K562 (cell line): ENCODE results near the gene ZC3H12C. TPM values are rescaled to one million over a fixed set of nuclear protein-coding genes. Genes with fewer than 3 reads are reported as not detected.

Source experiments
- KLF13 ChIP-seq: fragments of 450-650 bp; IDR thresholded peaks from 2 replicates; pipeline ENCODE4 v1.6.1; 2016; ENCODE audit warnings: missing genetic modification characterization, low read depth, mild to moderate bottlenecking, missing compliant biosample characterization, moderate library complexity, borderline replicate concordance
- SREBF1 ChIP-seq: fragments of 150-350 bp; IDR thresholded peaks from 2 replicates; pipeline ENCODE4 v1.6.1; 2014; ENCODE audit warnings: antibody characterized with exemption, low read depth, low read length, borderline replicate concordance
- TCF7L2 ChIP-seq: fragments of 150-350 bp; IDR thresholded peaks from 2 replicates; pipeline ENCODE4 v1.6.1; 2016; ENCODE audit warnings: low read depth, mild to moderate bottlenecking, low read length, moderate library complexity
- polyA plus RNA-seq, 8 experiments: library from polyadenylated mRNA; depleted of rRNA in 4 of 8; stranded (reverse) in 5 of 8; unstranded in 3 of 8; fragments of >200 nt; fragmentation: Nextera tagmentation in 2 of 8; fragmentation: Illumina TruSeq in 1 of 8; extraction: Ambion mirVana in 2 of 8; extraction: Trizol in 1 of 8; gene quantifications; 2 replicates each; pipeline versions ENCODE4 v1.2.1 to v1.2.3, GENCODE V29; 2011 to 2014; ENCODE audit warnings: inconsistent platforms in 1 of 8, missing spikeins in 1 of 8
- total RNA-seq, 7 experiments: library from RNA; depleted of rRNA in 6 of 7; stranded (reverse); fragments of >200 nt in 6 of 7; fragmentation: Illumina TruSeq in 2 of 7; extraction: Trizol in 2 of 7; gene quantifications; 2 replicates each; pipeline versions ENCODE4 v1.2.1 to v1.2.3, GENCODE V29; 2011 to 2021; ENCODE audit warnings: low replicate concordance in 1 of 7
- TF ChIP-seq, protein P1 (sequence below): sonication (generic); formaldehyde crosslinking; IDR thresholded peaks from 2 replicates; pipeline ENCODE4 v1.8.0; 2022; ENCODE audit warnings: mild to moderate bottlenecking, missing genetic modification reagents
- TF ChIP-seq, protein P2 (sequence below), 2 experiments: fragments of 450-650 bp in 1 of 2; sonication (generic) in 1 of 2; formaldehyde crosslinking in 1 of 2; IDR thresholded peaks in 1 of 2; conservative IDR thresholded peaks in 1 of 2; 2 replicates each; pipeline versions ENCODE4 v1.6.1 to v1.8.1; 2016 to 2023; ENCODE audit warnings: mild to moderate bottlenecking in 2 of 2, moderate library complexity in 2 of 2, inconsistent platforms in 1 of 2, missing genetic modification reagents in 1 of 2
- TF ChIP-seq, protein P3 (sequence below): fragments of 250-450 bp; sonication (Bioruptor Pico); IDR thresholded peaks from 2 replicates; pipeline ENCODE4 v1.8.0; 2022; ENCODE audit warnings: inconsistent platforms, mild to moderate bottlenecking, moderate library complexity, borderline replicate concordance

The ZC3H12C gene
- total and polyA plus RNA-seq, 9 of the 15 experiments (the other 6 are each of a cell fraction or from before 2014, with no cell fraction given): 0.56 to 5.9 (median 3.3) TPM

DNA sequence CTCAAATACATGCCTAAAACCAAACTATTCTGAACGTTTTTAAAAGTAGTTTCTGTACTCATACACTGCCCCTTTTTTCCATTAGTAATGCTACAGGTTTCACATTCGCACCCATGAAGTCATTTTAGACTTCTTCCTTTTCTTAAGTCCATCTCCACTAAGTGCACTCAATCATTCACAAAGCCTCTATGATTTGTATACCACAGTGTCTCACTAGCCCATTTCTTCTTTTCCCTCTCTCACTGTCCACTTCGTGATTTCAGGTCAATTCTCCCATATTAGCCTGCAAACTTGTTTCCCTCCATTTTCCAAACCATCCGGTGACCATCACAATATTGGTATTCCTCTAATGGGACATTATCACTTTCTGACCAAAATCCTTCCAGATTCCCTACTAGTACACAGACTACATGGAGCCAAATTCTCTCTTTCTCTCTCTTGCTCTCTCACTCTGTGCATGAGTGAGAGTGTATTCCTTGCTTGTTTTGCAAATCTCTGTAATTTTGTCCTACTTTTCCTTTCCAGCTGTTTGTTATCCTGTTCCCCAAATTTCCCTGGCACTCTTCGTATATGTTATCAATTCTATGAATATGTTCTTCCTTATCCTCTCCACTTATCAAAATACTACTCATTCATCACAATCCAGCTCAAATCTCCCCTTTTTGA is 3.4 kb upstream of the ZC3H12C start (continued):
- TF ChIP-seq, protein P1, sequence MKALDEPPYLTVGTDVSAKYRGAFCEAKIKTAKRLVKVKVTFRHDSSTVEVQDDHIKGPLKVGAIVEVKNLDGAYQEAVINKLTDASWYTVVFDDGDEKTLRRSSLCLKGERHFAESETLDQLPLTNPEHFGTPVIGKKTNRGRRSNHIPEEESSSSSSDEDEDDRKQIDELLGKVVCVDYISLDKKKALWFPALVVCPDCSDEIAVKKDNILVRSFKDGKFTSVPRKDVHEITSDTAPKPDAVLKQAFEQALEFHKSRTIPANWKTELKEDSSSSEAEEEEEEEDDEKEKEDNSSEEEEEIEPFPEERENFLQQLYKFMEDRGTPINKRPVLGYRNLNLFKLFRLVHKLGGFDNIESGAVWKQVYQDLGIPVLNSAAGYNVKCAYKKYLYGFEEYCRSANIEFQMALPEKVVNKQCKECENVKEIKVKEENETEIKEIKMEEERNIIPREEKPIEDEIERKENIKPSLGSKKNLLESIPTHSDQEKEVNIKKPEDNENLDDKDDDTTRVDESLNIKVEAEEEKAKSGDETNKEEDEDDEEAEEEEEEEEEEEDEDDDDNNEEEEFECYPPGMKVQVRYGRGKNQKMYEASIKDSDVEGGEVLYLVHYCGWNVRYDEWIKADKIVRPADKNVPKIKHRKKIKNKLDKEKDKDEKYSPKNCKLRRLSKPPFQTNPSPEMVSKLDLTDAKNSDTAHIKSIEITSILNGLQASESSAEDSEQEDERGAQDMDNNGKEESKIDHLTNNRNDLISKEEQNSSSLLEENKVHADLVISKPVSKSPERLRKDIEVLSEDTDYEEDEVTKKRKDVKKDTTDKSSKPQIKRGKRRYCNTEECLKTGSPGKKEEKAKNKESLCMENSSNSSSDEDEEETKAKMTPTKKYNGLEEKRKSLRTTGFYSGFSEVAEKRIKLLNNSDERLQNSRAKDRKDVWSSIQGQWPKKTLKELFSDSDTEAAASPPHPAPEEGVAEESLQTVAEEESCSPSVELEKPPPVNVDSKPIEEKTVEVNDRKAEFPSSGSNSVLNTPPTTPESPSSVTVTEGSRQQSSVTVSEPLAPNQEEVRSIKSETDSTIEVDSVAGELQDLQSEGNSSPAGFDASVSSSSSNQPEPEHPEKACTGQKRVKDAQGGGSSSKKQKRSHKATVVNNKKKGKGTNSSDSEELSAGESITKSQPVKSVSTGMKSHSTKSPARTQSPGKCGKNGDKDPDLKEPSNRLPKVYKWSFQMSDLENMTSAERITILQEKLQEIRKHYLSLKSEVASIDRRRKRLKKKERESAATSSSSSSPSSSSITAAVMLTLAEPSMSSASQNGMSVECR (CRISPR knock-in tag): no peak
- TF ChIP-seq, protein P2, sequence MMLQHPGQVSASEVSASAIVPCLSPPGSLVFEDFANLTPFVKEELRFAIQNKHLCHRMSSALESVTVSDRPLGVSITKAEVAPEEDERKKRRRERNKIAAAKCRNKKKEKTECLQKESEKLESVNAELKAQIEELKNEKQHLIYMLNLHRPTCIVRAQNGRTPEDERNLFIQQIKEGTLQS (IDR thresholded peaks at IDR 0.05): no peak
- TF ChIP-seq, protein P2 (CRISPR knock-in tag; conservative IDR thresholded peaks at IDR 0.05): no peak
- TF ChIP-seq SREBF1 (no peak), KLF13 (no peak), TCF7L2 (no peak)
- TF ChIP-seq, protein P3, sequence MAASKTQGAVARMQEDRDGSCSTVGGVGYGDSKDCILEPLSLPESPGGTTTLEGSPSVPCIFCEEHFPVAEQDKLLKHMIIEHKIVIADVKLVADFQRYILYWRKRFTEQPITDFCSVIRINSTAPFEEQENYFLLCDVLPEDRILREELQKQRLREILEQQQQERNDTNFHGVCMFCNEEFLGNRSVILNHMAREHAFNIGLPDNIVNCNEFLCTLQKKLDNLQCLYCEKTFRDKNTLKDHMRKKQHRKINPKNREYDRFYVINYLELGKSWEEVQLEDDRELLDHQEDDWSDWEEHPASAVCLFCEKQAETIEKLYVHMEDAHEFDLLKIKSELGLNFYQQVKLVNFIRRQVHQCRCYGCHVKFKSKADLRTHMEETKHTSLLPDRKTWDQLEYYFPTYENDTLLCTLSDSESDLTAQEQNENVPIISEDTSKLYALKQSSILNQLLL (CRISPR knock-in tag): no peak
